GM12878 (cell line): ENCODE measurements around the gene TBCCD1.

Experiments used
- CBX5 ChIP-seq: sonication (generic); IDR thresholded peaks from 2 replicates; pipeline ENCODE4 v1.6.1; 2016; ENCODE audit warnings: low read depth, moderate library complexity, mild to moderate bottlenecking, inconsistent platforms
- ESRRA ChIP-seq: IDR thresholded peaks from 2 replicates; pipeline ENCODE4 v1.6.1; 2012; ENCODE audit warnings: mild to moderate bottlenecking, low read length, improper control_type of control experiment
- POLR2AphosphoS5 ChIP-seq: IDR thresholded peaks from 2 replicates; pipeline ENCODE4 v1.6.1; 2011; ENCODE audit warnings: mild to moderate bottlenecking, low read length, inconsistent platforms
- SIX5 ChIP-seq: IDR thresholded peaks from 2 replicates; pipeline ENCODE4 v1.6.1; 2011; ENCODE audit warnings: mild to moderate bottlenecking, low read depth, low read length, moderate library complexity; ENCODE audit not compliant: severe bottlenecking
- SREBF2 ChIP-seq: IDR thresholded peaks from 2 replicates; pipeline ENCODE4 v1.6.1; 2012; ENCODE audit warnings: mild to moderate bottlenecking, low read length
- SUPT20H ChIP-seq: IDR thresholded peaks from 2 replicates; pipeline ENCODE4 v1.6.1; 2011; ENCODE audit warnings: low read depth, mild to moderate bottlenecking, low read length, moderate library complexity, borderline replicate concordance; ENCODE audit not compliant: control insufficient read depth
- YY1 ChIP-seq: IDR thresholded peaks from 2 replicates; pipeline ENCODE4 v1.6.1; 2011; ENCODE audit warnings: low read depth, mild to moderate bottlenecking, low read length
- ZNF207 ChIP-seq: fragments of 450-650 bp; IDR thresholded peaks from 2 replicates; pipeline ENCODE4 v1.6.1; 2014; ENCODE audit warnings: antibody characterized with exemption, mild to moderate bottlenecking, borderline replicate concordance
- TF ChIP-seq, protein P1 (sequence below), 3 experiments: IDR thresholded peaks in 2 of 3; conservative IDR thresholded peaks in 1 of 3; 2 replicates each; pipeline ENCODE4 v1.5.1; 2011; ENCODE audit warnings: low read depth in 3 of 3, low read length in 3 of 3, mild to moderate bottlenecking in 3 of 3, control low read depth in 2 of 3, moderate library complexity in 2 of 3, inconsistent platforms in 1 of 3, mixed read lengths in 1 of 3; ENCODE audit not compliant: control insufficient read depth in 2 of 3, insufficient read depth in 1 of 3; ENCODE audit errors: extremely low read depth in 1 of 3

DNA sequence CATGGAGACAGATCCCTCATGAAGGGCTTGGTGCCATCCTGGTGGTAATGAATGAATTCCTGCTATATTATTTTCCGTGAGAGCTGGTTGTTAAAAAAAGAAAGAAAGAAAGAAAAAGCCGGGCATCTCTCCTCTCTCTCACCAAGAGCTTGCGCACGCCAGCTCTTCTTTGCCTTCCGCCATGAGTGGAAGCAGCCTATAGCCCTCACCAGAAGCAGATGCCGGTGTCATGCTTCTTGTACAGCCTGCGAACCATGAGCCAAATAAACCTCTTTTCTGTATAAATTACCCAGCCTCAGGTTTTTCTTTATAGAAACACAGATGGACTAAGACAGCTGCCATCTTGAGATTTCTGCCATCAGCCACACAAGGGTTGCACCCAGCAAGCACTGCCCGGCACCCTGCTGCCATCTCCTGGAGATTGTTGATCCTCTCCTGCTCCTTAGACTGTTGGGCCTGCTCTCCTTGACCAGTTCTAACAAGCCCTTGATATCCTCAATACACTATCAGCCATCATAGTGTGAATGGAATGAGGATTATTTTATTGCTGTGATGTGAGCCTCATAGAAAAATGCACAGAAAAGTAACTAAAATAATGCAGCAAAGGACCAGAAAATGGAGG is 42.2 kb upstream of the TBCCD1 start:
- TF ChIP-seq POLR2AphosphoS5 (no peak), ESRRA (no peak), SUPT20H (no peak), SREBF2 (no peak), SIX5 (no peak), YY1 (no peak), CBX5 (no peak), ZNF207 (no peak)
- TF ChIP-seq, protein P1, sequence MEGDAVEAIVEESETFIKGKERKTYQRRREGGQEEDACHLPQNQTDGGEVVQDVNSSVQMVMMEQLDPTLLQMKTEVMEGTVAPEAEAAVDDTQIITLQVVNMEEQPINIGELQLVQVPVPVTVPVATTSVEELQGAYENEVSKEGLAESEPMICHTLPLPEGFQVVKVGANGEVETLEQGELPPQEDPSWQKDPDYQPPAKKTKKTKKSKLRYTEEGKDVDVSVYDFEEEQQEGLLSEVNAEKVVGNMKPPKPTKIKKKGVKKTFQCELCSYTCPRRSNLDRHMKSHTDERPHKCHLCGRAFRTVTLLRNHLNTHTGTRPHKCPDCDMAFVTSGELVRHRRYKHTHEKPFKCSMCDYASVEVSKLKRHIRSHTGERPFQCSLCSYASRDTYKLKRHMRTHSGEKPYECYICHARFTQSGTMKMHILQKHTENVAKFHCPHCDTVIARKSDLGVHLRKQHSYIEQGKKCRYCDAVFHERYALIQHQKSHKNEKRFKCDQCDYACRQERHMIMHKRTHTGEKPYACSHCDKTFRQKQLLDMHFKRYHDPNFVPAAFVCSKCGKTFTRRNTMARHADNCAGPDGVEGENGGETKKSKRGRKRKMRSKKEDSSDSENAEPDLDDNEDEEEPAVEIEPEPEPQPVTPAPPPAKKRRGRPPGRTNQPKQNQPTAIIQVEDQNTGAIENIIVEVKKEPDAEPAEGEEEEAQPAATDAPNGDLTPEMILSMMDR (IDR thresholded peaks at IDR 0.05 in 2 of 3, conservative IDR thresholded peaks at IDR 0.05 in 1 of 3; ENCODE audit: control insufficient read depth in 2 of 3, extremely low read depth in 1 of 3, insufficient read depth in 1 of 3, low read depth in 3 of 3, low read length in 3 of 3), result peak; percentile 30 to 50 (median 46); a peak in 5 of 6 replicates
